Measurements from ENCODE around the gene WDPCP. TPM values are rescaled to one million over a fixed set of nuclear protein-coding genes. Genes with fewer than 3 reads are reported as not detected.

The WDPCP gene
- total and polyA plus RNA-seq, 2 experiments from 2014 or later: 8.8 to 20.4 TPM

DNA sequence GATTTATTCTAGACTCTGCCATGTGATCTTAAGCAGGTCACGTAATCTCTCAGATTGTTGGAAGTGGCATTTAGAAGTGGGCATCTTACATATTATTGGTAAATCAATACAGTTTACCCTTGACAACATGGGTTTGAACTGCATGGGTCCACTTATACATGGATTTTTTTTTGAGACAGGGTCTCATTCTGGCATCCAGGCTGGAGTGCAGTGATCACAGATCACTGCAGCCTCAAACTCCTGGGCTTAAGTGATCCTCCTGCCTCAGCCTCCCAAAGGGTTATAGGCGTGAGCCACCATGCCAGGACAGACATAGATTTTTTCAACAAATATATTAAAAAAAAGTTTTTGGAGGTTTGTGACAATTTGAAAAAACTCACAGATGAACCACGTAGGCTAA, 393.0 kb downstream of the WDPCP start:
- ATAC-seq: no peak
- Histone ChIP-seq H3K4me1 (ENCODE audit: insufficient read depth) (no peaks in the 10 kb centered on the region), H2AFZ (no peak overlapping the region), H3K79me2 (replicated peaks; ENCODE audit: insufficient read depth) (no peaks in the 10 kb centered on the region), H3F3A (replicated peaks; ENCODE audit: low read depth) (no peaks in the 10 kb centered on the region), H3K36me3 (ENCODE audit: insufficient read depth) (no peaks in the 10 kb centered on the region; the same call in 1 of the 2 replicates), H3K4me3 (no peak overlapping the region), H3K4me2 (no peak overlapping the region), H3K9me2 (ENCODE audit: insufficient read depth) (no peaks in the 10 kb centered on the region), H4K20me1 (replicated peaks; ENCODE audit: insufficient read depth) (no peaks in the 10 kb centered on the region), H3K27me3 (ENCODE audit: insufficient read depth) (no peaks in the 10 kb centered on the region), H3K27ac (ENCODE audit: low read depth) (no peak overlapping the region)
- DNase-seq (ENCODE audit: low spot score): no peak
- Mint-ChIP-seq H3K36me3 (ENCODE audit: low read depth) (peaks cover 13% of the 10 kb centered on the region), H3K4me3 (no peak overlapping the region), H3K27ac (no peak overlapping the region), H3K27me3 (ENCODE audit: insufficient read depth, low read depth, poor library complexity) (no peaks in the 10 kb centered on the region), H3K4me1 (peaks cover 2% of the 10 kb centered on the region; the same call in 1 of the 3 replicates), H3K9me3 (no peaks in the 10 kb centered on the region; the same call in 2 of the 3 replicates)
- TF ChIP-seq, protein P1, sequence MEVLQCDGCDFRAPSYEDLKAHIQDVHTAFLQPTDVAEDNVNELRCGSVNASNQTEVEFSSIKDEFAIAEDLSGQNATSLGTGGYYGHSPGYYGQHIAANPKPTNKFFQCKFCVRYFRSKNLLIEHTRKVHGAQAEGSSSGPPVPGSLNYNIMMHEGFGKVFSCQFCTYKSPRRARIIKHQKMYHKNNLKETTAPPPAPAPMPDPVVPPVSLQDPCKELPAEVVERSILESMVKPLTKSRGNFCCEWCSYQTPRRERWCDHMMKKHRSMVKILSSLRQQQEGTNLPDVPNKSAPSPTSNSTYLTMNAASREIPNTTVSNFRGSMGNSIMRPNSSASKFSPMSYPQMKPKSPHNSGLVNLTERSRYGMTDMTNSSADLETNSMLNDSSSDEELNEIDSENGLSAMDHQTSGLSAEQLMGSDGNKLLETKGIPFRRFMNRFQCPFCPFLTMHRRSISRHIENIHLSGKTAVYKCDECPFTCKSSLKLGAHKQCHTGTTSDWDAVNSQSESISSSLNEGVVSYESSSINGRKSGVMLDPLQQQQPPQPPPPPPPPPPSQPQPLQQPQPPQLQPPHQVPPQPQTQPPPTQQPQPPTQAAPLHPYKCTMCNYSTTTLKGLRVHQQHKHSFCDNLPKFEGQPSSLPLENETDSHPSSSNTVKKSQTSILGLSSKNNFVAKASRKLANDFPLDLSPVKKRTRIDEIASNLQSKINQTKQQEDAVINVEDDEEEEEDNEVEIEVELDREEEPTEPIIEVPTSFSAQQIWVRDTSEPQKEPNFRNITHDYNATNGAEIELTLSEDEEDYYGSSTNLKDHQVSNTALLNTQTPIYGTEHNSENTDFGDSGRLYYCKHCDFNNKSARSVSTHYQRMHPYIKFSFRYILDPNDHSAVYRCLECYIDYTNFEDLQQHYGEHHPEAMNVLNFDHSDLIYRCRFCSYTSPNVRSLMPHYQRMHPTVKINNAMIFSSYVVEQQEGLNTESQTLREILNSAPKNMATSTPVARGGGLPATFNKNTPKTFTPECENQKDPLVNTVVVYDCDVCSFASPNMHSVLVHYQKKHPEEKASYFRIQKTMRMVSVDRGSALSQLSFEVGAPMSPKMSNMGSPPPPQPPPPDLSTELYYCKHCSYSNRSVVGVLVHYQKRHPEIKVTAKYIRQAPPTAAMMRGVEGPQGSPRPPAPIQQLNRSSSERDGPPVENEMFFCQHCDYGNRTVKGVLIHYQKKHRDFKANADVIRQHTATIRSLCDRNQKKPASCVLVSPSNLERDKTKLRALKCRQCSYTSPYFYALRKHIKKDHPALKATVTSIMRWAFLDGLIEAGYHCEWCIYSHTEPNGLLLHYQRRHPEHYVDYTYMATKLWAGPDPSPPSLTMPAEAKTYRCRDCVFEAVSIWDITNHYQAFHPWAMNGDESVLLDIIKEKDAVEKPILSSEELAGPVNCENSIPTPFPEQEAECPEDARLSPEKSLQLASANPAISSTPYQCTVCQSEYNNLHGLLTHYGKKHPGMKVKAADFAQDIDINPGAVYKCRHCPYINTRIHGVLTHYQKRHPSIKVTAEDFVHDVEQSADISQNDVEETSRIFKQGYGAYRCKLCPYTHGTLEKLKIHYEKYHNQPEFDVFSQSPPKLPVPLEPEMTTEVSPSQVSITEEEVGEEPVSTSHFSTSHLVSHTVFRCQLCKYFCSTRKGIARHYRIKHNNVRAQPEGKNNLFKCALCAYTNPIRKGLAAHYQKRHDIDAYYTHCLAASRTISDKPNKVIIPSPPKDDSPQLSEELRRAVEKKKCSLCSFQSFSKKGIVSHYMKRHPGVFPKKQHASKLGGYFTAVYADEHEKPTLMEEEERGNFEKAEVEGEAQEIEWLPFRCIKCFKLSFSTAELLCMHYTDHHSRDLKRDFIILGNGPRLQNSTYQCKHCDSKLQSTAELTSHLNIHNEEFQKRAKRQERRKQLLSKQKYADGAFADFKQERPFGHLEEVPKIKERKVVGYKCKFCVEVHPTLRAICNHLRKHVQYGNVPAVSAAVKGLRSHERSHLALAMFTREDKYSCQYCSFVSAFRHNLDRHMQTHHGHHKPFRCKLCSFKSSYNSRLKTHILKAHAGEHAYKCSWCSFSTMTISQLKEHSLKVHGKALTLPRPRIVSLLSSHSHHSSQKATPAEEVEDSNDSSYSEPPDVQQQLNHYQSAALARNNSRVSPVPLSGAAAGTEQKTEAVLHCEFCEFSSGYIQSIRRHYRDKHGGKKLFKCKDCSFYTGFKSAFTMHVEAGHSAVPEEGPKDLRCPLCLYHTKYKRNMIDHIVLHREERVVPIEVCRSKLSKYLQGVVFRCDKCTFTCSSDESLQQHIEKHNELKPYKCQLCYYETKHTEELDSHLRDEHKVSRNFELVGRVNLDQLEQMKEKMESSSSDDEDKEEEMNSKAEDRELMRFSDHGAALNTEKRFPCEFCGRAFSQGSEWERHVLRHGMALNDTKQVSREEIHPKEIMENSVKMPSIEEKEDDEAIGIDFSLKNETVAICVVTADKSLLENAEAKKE (CRISPR knock-in tag; IDR thresholded peaks at IDR 0.05): no peak
- TF ChIP-seq CREB1 (CRISPR knock-in tag; IDR thresholded peaks at IDR 0.05; ENCODE audit: low read depth): no peak
- TF ChIP-seq, protein P2, sequence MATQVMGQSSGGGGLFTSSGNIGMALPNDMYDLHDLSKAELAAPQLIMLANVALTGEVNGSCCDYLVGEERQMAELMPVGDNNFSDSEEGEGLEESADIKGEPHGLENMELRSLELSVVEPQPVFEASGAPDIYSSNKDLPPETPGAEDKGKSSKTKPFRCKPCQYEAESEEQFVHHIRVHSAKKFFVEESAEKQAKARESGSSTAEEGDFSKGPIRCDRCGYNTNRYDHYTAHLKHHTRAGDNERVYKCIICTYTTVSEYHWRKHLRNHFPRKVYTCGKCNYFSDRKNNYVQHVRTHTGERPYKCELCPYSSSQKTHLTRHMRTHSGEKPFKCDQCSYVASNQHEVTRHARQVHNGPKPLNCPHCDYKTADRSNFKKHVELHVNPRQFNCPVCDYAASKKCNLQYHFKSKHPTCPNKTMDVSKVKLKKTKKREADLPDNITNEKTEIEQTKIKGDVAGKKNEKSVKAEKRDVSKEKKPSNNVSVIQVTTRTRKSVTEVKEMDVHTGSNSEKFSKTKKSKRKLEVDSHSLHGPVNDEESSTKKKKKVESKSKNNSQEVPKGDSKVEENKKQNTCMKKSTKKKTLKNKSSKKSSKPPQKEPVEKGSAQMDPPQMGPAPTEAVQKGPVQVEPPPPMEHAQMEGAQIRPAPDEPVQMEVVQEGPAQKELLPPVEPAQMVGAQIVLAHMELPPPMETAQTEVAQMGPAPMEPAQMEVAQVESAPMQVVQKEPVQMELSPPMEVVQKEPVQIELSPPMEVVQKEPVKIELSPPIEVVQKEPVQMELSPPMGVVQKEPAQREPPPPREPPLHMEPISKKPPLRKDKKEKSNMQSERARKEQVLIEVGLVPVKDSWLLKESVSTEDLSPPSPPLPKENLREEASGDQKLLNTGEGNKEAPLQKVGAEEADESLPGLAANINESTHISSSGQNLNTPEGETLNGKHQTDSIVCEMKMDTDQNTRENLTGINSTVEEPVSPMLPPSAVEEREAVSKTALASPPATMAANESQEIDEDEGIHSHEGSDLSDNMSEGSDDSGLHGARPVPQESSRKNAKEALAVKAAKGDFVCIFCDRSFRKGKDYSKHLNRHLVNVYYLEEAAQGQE (IDR thresholded peaks at IDR 0.05; ENCODE audit: unreplicated experiment): no peak
- no peak for TF ChIP-seq JUNB (IDR thresholded peaks at IDR 0.05; ENCODE audit: unreplicated experiment)
